GM21367 (cell line): ENCODE measurements around the gene IRX6.

Experiments used
- ATAC-seq: cut with Tn5 transposase; IDR thresholded peaks from one replicate; pipeline ENCODE4 v1.9.1; 2021; ENCODE audit not compliant: unreplicated experiment

Gene IRX6

DNA sequence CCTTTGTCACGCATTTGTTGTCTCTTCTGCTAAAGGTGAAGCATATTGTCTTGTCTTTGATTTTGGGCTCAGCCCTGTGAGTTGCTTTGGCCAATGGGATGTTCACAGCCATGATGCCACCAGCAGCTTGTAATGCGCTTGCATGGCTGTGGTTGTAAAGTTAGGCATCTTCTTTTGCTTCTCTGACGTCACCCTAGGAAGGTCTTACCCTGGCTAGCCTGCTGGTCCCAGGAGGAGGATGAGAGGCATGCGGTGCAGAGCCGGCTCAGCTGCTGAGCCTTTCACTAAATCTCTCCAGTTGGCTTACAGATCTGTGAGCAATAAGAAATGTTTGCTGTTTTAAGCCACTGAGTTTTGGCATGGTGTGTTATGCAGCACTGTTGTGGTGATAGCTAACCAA is 40.8 kb downstream of the IRX6 start:
- no peak for ATAC-seq

GRCh38 chr16:55367301-55367811 is 43.4 kb downstream of the IRX6 start:
- no peak for ATAC-seq

GRCh38 chr16:55367866-55368603 is 44.0 kb downstream of the IRX6 start:
- no peak for ATAC-seq

DNA sequence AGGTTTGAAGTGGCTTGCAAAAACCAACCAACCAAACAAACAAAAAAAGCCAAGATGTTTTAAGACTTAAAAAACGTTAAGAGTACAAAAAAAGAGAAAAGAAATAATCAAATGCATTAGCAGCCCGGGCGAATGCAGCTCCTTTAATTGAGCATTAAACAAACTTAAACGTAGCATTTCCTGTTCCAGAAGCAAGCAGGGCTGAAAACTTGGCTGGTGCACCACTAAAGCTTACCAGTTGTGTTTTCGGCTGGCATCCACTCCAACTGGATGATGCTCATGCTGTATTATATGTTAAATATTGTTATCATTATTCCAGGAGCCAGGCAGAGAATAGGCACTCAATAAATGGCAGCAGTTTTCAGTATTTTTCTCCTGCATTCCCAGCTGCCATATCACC is 45.1 kb downstream of the IRX6 start:
- ATAC-seq = no peak

DNA sequence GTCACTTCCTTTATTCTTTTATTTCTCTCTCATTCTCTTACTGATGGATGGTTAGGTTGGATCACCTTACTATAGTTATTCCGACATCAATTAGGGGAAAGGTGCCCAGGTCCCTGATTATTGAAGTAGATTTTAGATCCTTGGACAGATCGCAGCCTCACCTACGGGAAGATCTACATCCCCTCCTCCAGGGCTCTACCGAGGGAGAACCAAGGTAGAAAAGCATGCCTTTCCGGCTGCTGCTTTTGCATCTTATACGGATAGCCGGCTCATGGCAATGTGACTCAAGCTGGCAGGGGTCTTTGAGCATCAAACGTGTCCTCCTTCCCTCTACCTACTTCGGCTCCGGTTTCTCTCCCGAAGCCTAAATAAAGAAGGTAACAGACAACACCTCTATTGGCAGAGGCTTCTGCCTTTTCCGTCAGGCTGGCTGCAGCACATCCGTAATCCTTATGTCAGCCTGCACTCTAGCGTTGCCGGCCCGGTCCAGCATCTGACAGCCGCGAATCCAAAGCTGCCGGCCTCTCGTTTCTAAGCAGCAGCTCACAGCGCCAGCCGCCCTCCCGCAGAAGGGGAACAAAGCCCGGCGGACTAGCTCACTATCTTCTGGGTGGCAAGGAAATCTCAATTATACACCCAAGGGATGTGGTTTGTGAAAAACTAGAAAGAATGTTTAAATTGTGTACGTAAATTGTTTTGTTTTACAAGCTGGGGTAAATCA is 46.9 kb downstream of the IRX6 start:
- no peak for ATAC-seq

- no peak for ATAC-seq
These were observed 48.9 kb downstream of the IRX6 start for GRCh38 chr16:55372792-55373488.

- ATAC-seq = no peak
These were observed 49.5 kb downstream of the IRX6 start for GRCh38 chr16:55373489-55373832.

- ATAC-seq = no peak
These were observed 52.0 kb downstream of the IRX6 start for GRCh38 chr16:55376045-55376444.

- ATAC-seq = no peak
These were observed 52.7 kb downstream of the IRX6 start for GRCh38 chr16:55376567-55377167.

GRCh38 chr16:55377840-55378239 is 53.8 kb downstream of the IRX6 start:
- ATAC-seq = no peak

DNA sequence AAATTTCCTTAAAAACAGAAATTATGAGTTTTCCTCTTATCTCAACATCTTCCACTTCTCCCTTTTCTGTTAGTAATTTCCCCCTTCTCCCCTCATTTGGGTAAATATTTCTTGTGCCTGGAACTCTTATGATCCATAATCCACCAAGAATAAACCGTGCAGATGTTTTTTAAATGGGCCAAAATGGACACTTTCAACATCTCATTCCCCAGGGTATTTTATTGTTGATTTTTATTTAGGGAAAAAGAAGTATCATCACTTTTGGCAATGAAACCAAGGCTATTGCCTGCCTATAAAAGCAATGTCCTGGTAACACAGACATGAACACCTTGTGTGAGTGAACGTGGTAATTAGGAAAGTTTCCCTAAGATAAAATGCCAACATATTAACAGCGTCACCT is 54.6 kb downstream of the IRX6 start:
- ATAC-seq = no peak

- no peak for ATAC-seq
These were observed 55.4 kb downstream of the IRX6 start for GRCh38 chr16:55379371-55379770.

DNA sequence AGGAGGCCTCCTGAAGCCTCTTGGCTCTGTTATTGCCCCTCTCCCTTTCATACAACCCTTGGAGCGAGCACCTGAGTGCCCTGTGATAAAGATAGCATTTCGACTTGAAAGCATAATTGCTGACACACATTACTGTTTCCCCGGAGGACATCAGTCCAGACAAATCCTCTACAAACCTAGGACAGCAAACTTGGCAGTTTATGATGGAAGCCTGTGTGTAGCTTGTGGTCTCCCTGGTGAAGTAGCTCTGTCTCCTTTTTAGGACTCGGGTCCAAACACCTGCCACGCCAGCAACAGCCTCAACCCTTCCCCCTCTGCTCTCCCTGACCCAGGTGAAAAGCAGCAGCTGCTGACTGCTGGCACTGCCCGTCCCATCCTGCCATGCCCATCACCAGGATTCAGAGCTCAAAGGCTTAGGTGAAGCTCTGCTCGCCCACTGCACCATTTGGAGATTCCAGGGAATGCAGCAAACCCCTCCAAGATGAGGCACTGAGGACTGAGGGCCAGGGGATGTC is 55.9 kb downstream of the IRX6 start:
- ATAC-seq = no peak
